ENCODE measurements around the gene ZNF394. TPM values are rescaled to one million over a fixed set of nuclear protein-coding genes. Genes with fewer than 3 reads are reported as not detected.
A peak's percentile ranks its signal among the peaks of the same experiment; 100 is the strongest.

Gene ZNF394
- polyA plus RNA-seq, 3 donors = 35.7 to 57.7 (median 39.1) TPM

DNA sequence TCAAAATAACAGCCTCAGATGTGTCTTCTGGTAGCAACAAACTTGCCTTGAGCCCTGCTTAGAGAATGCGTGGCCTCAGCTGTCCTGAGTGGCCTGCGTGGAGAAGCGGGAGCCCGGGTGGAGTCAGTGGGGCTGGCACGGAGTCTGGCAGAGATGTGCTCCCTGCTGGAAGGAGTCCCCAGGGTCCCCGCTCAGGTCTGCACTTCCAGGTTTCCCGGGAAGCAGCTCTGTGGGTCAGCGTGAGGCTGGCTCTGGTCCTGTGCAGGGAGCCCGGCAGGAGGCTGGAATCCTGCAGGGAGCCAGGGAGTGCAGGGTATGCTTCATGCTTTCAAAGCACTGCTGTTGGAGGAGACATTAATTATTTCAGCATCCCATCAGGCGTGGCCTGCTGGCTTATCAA lies 51.2 kb downstream of the ZNF394 start:
- Histone ChIP-seq H3K79me2 (ENCODE audit: insufficient read depth, low read length) (peaks cover 1% of the 10 kb centered on the region), H3K4me1 (ENCODE audit: control insufficient read depth in 1 of 2, insufficient read depth in 2 of 2, low read length in 2 of 2) (no peaks in the 10 kb centered on the region), H3K9ac (ENCODE audit: insufficient read depth, low read length, poor library complexity, severe bottlenecking) (no peak overlapping the region), H3K4me2 (replicated peaks; ENCODE audit: extremely low read depth, low read length, poor library complexity, severe bottlenecking) (no peak overlapping the region), H3K4me3 (replicated peaks in 1 of 3; ENCODE audit: low read depth in 2 of 3, low read length in 3 of 3) (no peak overlapping the region), H3K27me3 (ENCODE audit: control insufficient read depth in 2 of 2, insufficient read depth in 2 of 2, low read length in 2 of 2) (no peaks in the 10 kb centered on the region), H4K20me1 (ENCODE audit: insufficient read depth, low read length) (peaks cover 15% of the 10 kb centered on the region), H3K9me3 (replicated peaks in 1 of 2; ENCODE audit: control insufficient read depth in 1 of 2, insufficient read depth in 1 of 2, low read length in 2 of 2) (no peaks in the 10 kb centered on the region), H2AFZ (ENCODE audit: insufficient read depth, low read depth, low read length, poor library complexity, severe bottlenecking) (no peak overlapping the region), H3K36me3 (replicated peaks in 1 of 2; ENCODE audit: control insufficient read depth in 1 of 2, insufficient read depth in 2 of 2, low read length in 2 of 2) (peaks cover 83 to 98% of the 10 kb centered on the region in 2 donors), H3K27ac (ENCODE audit: low read depth in 1 of 2, low read length in 2 of 2) (no peak overlapping the region)
- intact Hi-C loops (cut with micrococcal nuclease) = no loop called here
- Mint-ChIP-seq H3K27ac (peak overlapping the region in 3 of 7 donors; percentile 56 to 75 (median 57)), H3K36me3 (peaks cover 69 to 92% of the 10 kb centered on the region in 2 donors), H3K4me1 (no peaks in the 10 kb centered on the region), H3K9me3 (peaks cover 0 to 2% (median 0%) of the 10 kb centered on the region in 7 donors), H3K4me3 (no peak overlapping the region), H3K27me3 (ENCODE audit: low read depth in 3 of 3) (peaks cover 0 to 1% (median 0%) of the 10 kb centered on the region in 3 donors)
- DNase-seq = no peak
- TF ChIP-seq, protein P1, sequence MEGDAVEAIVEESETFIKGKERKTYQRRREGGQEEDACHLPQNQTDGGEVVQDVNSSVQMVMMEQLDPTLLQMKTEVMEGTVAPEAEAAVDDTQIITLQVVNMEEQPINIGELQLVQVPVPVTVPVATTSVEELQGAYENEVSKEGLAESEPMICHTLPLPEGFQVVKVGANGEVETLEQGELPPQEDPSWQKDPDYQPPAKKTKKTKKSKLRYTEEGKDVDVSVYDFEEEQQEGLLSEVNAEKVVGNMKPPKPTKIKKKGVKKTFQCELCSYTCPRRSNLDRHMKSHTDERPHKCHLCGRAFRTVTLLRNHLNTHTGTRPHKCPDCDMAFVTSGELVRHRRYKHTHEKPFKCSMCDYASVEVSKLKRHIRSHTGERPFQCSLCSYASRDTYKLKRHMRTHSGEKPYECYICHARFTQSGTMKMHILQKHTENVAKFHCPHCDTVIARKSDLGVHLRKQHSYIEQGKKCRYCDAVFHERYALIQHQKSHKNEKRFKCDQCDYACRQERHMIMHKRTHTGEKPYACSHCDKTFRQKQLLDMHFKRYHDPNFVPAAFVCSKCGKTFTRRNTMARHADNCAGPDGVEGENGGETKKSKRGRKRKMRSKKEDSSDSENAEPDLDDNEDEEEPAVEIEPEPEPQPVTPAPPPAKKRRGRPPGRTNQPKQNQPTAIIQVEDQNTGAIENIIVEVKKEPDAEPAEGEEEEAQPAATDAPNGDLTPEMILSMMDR (IDR thresholded peaks at IDR 0.05) = no peak
- WGBS (ENCODE audit: insufficient coverage) = 97% methylated on average over 9 of the region's 10 CpGs

DNA sequence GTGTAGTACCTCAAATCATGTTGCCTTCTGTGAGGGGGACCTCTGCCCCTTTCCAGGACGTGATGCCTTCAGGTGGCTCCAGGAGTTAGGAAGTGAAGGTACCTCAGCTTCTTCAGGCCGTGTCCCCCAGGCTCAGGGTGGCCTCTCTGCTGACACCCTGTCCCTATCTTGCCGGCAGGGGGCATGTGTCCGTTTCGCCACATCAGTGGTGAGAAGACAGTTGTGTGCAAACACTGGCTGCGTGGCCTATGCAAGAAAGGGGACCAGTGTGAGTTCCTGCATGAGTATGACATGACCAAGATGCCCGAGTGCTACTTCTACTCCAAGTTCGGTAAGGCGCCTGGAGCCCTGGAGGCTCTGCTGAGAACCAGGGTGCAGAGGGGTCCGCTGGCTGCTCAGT lies 52.1 kb downstream of the ZNF394 start:
- Histone ChIP-seq H3K4me2 (replicated peaks; ENCODE audit: extremely low read depth, low read length, poor library complexity, severe bottlenecking) (no peak overlapping the region), H3K4me1 (ENCODE audit: control insufficient read depth in 1 of 2, insufficient read depth in 2 of 2, low read length in 2 of 2) (no peaks in the 10 kb centered on the region), H3K9me3 (replicated peaks in 1 of 2; ENCODE audit: control insufficient read depth in 1 of 2, insufficient read depth in 1 of 2, low read length in 2 of 2) (no peaks in the 10 kb centered on the region), H3K27me3 (ENCODE audit: control insufficient read depth in 2 of 2, insufficient read depth in 2 of 2, low read length in 2 of 2) (no peaks in the 10 kb centered on the region), H3K27ac (ENCODE audit: low read depth in 1 of 2, low read length in 2 of 2) (no peak overlapping the region), H3K79me2 (ENCODE audit: insufficient read depth, low read length) (peaks cover 3% of the 10 kb centered on the region), H4K20me1 (ENCODE audit: insufficient read depth, low read length) (peaks cover 9% of the 10 kb centered on the region), H3K4me3 (replicated peaks in 1 of 3; ENCODE audit: low read depth in 2 of 3, low read length in 3 of 3) (no peak overlapping the region), H3K9ac (ENCODE audit: insufficient read depth, low read length, poor library complexity, severe bottlenecking) (no peak overlapping the region), H3K36me3 (replicated peaks in 1 of 2; ENCODE audit: control insufficient read depth in 1 of 2, insufficient read depth in 2 of 2, low read length in 2 of 2) (peaks cover 77 to 98% of the 10 kb centered on the region in 2 donors), H2AFZ (ENCODE audit: insufficient read depth, low read depth, low read length, poor library complexity, severe bottlenecking) (no peak overlapping the region)
- H3K4me3 Mint-ChIP-seq = no peak overlapping the region
- intact Hi-C loops (cut with micrococcal nuclease) = no loop called here
- 98% methylated on average over 6 of the region's 10 CpGs for WGBS (ENCODE audit: insufficient coverage)
- H3K9me3 Mint-ChIP-seq = peaks cover 0 to 2% (median 0%) of the 10 kb centered on the region in 7 donors
- H3K27me3 Mint-ChIP-seq (ENCODE audit: low read depth in 3 of 3) = peaks cover 0 to 1% (median 0%) of the 10 kb centered on the region in 3 donors
- H3K36me3 Mint-ChIP-seq = peaks cover 69 to 92% of the 10 kb centered on the region in 2 donors
- H3K4me1 Mint-ChIP-seq = no peaks in the 10 kb centered on the region
- TF ChIP-seq, protein P1 (IDR thresholded peaks at IDR 0.05) = no peak
- H3K27ac Mint-ChIP-seq = no peak overlapping the region
- no peak for DNase-seq

All from CD14-positive monocyte (primary cell).